B cell (primary cell): Measurements from ENCODE around the gene WNT9B. TPM values are rescaled to one million over a fixed set of nuclear protein-coding genes. Genes with fewer than 3 reads are reported as not detected.

Source experiments
- ATAC-seq: fragments of 200-7000 bp; cut with Tn5 transposase; one replicate; pipeline ENCODE4 v1.10.0; 2021; ENCODE audit warnings: low read depth, mild to moderate bottlenecking, moderate number of reproducible peaks, moderate library complexity
- CTCF ChIA-PET: fragments of 350-600 bp; sonication (Branson Sonifier 250); formaldehyde crosslinking; loops from one replicate; lab custom pipeline; 2021; ENCODE audit warnings: antibody characterized with exemption, inconsistent platforms; lab: Charles Lee
- POLR2A ChIA-PET: fragments of 350-600 bp; sonication (Branson Sonifier 250); formaldehyde crosslinking; loops from one replicate; lab custom pipeline; 2021; ENCODE audit warnings: antibody characterized with exemption; lab: Charles Lee
- DNase-seq: peaks from one replicate; pipeline ENCODE4 v3.0.0; 2013
- H2AFZ ChIP-seq: 2 replicates; pipeline ENCODE4 v1.6.1; 2012; ENCODE audit warnings: mild to moderate bottlenecking, low read depth, low read length; ENCODE audit not compliant: insufficient read depth, poor library complexity, severe bottlenecking
- H3K27ac ChIP-seq, 2 donors: 1 replicate in 1 of 2; 2 replicates in 1 of 2; pipeline ENCODE4 v1.5.1; 2012 to 2013; ENCODE audit warnings: low read length in 2 of 2, mild to moderate bottlenecking in 2 of 2, moderate library complexity in 1 of 2
- H3K27me3 ChIP-seq, 4 experiments: fragments of 200-600 bp in 1 of 4; sonication (generic) in 1 of 4; replicated peaks in 1 of 4; 1 replicate in 2 of 4; 2 replicates in 2 of 4; pipeline versions ENCODE4 v1.6.1 to v1.7.0; 2013 to 2016; ENCODE audit warnings: low read length in 3 of 4, mild to moderate bottlenecking in 2 of 4, mixed read lengths in 1 of 4, moderate library complexity in 1 of 4; ENCODE audit not compliant: insufficient read depth in 4 of 4, control insufficient read depth in 3 of 4; ENCODE audit errors: control extremely low read depth in 1 of 4
- H3K36me3 ChIP-seq, 2 experiments: replicated peaks in 1 of 2; 1 replicate in 1 of 2; 2 replicates in 1 of 2; pipeline versions ENCODE4 v1.6.1 to v1.7.1; 2013; ENCODE audit warnings: low read length in 1 of 2; ENCODE audit not compliant: insufficient read depth in 2 of 2, control insufficient read depth in 1 of 2; ENCODE audit errors: control extremely low read depth in 1 of 2, extremely low read depth in 1 of 2
- H3K4me1 ChIP-seq, 2 donors: fragments of 200-600 bp in 1 of 2; sonication (generic) in 1 of 2; 1 replicate in 1 of 2; 2 replicates in 1 of 2; pipeline versions ENCODE4 v1.5.1 to v1.6.1; 2013 to 2017; ENCODE audit warnings: low read length in 2 of 2; ENCODE audit not compliant: control insufficient read depth in 2 of 2, insufficient read depth in 2 of 2
- H3K4me2 ChIP-seq: replicated peaks from 2 replicates; pipeline ENCODE3; 2012; ENCODE audit warnings: mild to moderate bottlenecking, low read depth, low read length; ENCODE audit not compliant: poor library complexity, severe bottlenecking
- H3K4me3 ChIP-seq, 5 experiments: fragments of 200-600 bp in 1 of 5; sonication (generic) in 1 of 5; 1 replicate in 3 of 5; 2 replicates in 2 of 5; pipeline versions ENCODE4 v1.5.1 to v1.7.0; 2011 to 2016; ENCODE audit warnings: low read length in 4 of 5, mild to moderate bottlenecking in 4 of 5, low read depth in 2 of 5, control low read depth in 1 of 5, moderate library complexity in 1 of 5; ENCODE audit not compliant: insufficient read depth in 1 of 5; ENCODE audit errors: control extremely low read depth in 1 of 5, extremely low read depth in 1 of 5
- H3K79me2 ChIP-seq: fragments of 200-600 bp; sonication (generic); one replicate; pipeline ENCODE4 v1.6.0; 2016; ENCODE audit warnings: low read length; ENCODE audit not compliant: control insufficient read depth, insufficient read depth
- H3K9ac ChIP-seq: fragments of 200-600 bp; sonication (generic); 2 replicates; pipeline ENCODE4 v1.6.1; 2017; ENCODE audit warnings: mild to moderate bottlenecking, low read length, moderate library complexity
- H3K9me3 ChIP-seq, 3 donors: one replicate each; pipeline versions ENCODE4 v1.6.1 to v1.7.1; 2013; ENCODE audit warnings: low read length in 2 of 3; ENCODE audit not compliant: control insufficient read depth in 2 of 3, insufficient read depth in 1 of 3; ENCODE audit errors: control extremely low read depth in 1 of 3
- H4K20me1 ChIP-seq: 2 replicates; pipeline ENCODE4 v1.6.0; 2012; ENCODE audit warnings: mild to moderate bottlenecking, low read length; ENCODE audit not compliant: insufficient read depth, control insufficient read depth, poor library complexity, severe bottlenecking
- H3K27ac Mint-ChIP-seq: one replicate; pipeline ENCODE4 v1.8.0; 2021; ENCODE audit warnings: mixed read lengths
- H3K27me3 Mint-ChIP-seq: one replicate; pipeline ENCODE4 v1.8.0; 2021; ENCODE audit warnings: mixed read lengths
- H3K4me1 Mint-ChIP-seq: one replicate; pipeline ENCODE4 v1.8.0; 2021; ENCODE audit warnings: mixed read lengths
- H3K4me3 Mint-ChIP-seq: one replicate; pipeline ENCODE4 v1.8.0; 2021; ENCODE audit warnings: mixed read lengths
- H3K9me3 Mint-ChIP-seq: one replicate; pipeline ENCODE4 v1.8.0; 2022; ENCODE audit warnings: mixed read lengths; ENCODE audit not compliant: insufficient read depth
- EZH2 ChIP-seq: IDR thresholded peaks from 2 replicates; pipeline ENCODE4 v1.6.1; 2012; ENCODE audit warnings: borderline replicate concordance, low read depth, mild to moderate bottlenecking, moderate library complexity, low read length; ENCODE audit not compliant: insufficient read depth, poor library complexity, severe bottlenecking
- WGBS: methylation state at CpG from one replicate; pipeline ENCODE4 v1.1.5; 2013; ENCODE audit warnings: missing lambda C conversion rate; ENCODE audit not compliant: insufficient coverage; 5-methylcytosine and 5-hydroxymethylcytosine counted together
- intact Hi-C: fragments of 100-400 bp; cut with micrococcal nuclease; formaldehyde crosslinking; loops from one replicate; pipeline ENCODE4 v1.10.0; 2022
- polyA plus RNA-seq: library from polyadenylated mRNA; depleted of rRNA; stranded (reverse); fragments of >200 nt; gene quantifications from 2 replicates; pipeline ENCODE4 v1.2.3, GENCODE V29; 2012
- total RNA-seq, 2 donors: library from RNA; stranded (reverse); fragments of 120-200 nt in 1 of 2; gene quantifications; 1 replicate in 1 of 2; 2 replicates in 1 of 2; pipeline versions ENCODE4 v1.2.3 to v1.2.4, GENCODE V29; 2013 to 2022
- TF ChIP-seq, protein P1 (sequence below): fragments of 200-600 bp; IDR thresholded peaks from one replicate; pipeline ENCODE4 v1.8.0; 2022; ENCODE audit warnings: antibody characterized with exemption, mild to moderate bottlenecking

Gene WNT9B
- total and polyA plus RNA-seq, 2 donors (not counting 1 experiment from before 2014, with no cell fraction given), result not detected

DNA sequence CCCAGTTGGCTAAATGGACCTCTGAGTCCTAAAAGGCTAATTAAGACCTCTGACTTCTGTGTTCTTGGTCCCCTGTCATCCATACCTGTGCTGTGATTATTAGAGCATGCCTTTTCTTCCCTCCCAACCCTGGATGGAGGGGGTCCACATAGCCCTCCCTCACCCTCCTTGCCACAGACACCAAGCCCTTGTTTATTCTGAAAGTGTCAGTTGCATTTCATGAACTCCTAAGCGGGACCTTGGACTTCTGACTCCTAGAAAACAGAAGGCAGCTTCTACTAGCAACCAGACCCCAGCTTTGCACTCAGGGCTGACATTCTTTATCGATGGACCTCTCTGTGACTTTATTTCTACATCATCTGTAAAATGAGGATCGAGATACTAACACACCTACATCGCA, 38.1 kb downstream of the WNT9B start:
- Histone ChIP-seq H3K9me3 (no peaks in the 10 kb centered on the region), H3K79me2 (no peaks in the 10 kb centered on the region), H3K4me1 (no peaks in the 10 kb centered on the region), H3K4me3 (no peak overlapping the region), H3K36me3 (no peaks in the 10 kb centered on the region), H3K4me2 (no peak overlapping the region), H3K27me3 (peaks cover 0 to 21% (median 2%) of the 10 kb centered on the region in 4 experiments), H3K27ac (no peak overlapping the region), H4K20me1 (no peaks in the 10 kb centered on the region), H3K9ac (no peak overlapping the region), H2AFZ (no peak overlapping the region)
- H3K9me3 Mint-ChIP-seq, result no peaks in the 10 kb centered on the region
- ChIA-PET CTCF (no interaction called here), POLR2A (no interaction called here)
- no peak for ATAC-seq
- intact Hi-C loops, result no loop called here
- WGBS, result 97% methylated on average over 4 of the region's 4 CpGs
- peaks cover 50% of the 10 kb centered on the region for H3K27me3 Mint-ChIP-seq
- no peak overlapping the region for H3K4me3 Mint-ChIP-seq
- H3K4me1 Mint-ChIP-seq, result no peaks in the 10 kb centered on the region
- no peak for DNase-seq
- H3K27ac Mint-ChIP-seq, result no peak overlapping the region
- TF ChIP-seq, protein P1, sequence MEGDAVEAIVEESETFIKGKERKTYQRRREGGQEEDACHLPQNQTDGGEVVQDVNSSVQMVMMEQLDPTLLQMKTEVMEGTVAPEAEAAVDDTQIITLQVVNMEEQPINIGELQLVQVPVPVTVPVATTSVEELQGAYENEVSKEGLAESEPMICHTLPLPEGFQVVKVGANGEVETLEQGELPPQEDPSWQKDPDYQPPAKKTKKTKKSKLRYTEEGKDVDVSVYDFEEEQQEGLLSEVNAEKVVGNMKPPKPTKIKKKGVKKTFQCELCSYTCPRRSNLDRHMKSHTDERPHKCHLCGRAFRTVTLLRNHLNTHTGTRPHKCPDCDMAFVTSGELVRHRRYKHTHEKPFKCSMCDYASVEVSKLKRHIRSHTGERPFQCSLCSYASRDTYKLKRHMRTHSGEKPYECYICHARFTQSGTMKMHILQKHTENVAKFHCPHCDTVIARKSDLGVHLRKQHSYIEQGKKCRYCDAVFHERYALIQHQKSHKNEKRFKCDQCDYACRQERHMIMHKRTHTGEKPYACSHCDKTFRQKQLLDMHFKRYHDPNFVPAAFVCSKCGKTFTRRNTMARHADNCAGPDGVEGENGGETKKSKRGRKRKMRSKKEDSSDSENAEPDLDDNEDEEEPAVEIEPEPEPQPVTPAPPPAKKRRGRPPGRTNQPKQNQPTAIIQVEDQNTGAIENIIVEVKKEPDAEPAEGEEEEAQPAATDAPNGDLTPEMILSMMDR, result no peak
- TF ChIP-seq EZH2, result no peak

DNA sequence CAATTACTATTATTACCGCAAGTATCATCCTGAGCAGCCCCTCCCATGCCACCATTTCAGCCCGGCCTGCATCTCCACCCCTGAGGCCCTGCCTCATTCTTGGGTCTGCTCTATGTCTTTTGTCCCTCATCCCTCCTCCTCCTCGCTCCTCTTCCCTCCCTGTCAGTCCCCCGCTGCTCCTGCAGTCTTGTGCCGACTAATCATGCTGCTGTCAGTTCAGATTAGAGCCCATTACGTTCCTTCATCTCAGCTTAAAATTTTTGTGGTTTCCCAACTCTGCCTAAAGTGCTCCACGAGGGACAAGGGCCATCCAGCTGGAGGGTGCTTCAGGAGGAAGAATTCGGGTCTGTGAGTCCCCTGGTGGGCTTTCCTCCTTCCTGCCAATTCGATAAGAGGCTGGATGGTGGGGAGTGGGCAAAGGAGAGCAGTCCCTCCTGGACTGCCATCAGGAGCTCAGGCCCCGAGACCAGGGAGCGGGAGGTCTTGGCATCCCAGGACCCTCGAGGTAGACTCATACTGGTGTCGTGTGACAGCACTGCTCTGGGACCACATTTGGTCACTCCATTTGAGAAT, 38.7 kb downstream of the WNT9B start:
- intact Hi-C loops, result no loop called here
- peaks cover 51% of the 10 kb centered on the region for H3K27me3 Mint-ChIP-seq
- POLR2A ChIA-PET, result no interaction called here
- no peak overlapping the region for H3K27ac Mint-ChIP-seq
- Histone ChIP-seq H3K9me3 (no peaks in the 10 kb centered on the region), H3K27me3 (peaks cover 0 to 21% (median 3%) of the 10 kb centered on the region in 4 experiments), H4K20me1 (no peaks in the 10 kb centered on the region), H3K27ac (no peak overlapping the region), H3K36me3 (no peaks in the 10 kb centered on the region), H3K79me2 (no peaks in the 10 kb centered on the region), H2AFZ (no peak overlapping the region), H3K4me3 (no peak overlapping the region), H3K4me2 (no peak overlapping the region), H3K4me1 (no peaks in the 10 kb centered on the region), H3K9ac (no peak overlapping the region)
- no peaks in the 10 kb centered on the region for H3K9me3 Mint-ChIP-seq
- H3K4me3 Mint-ChIP-seq, result no peak overlapping the region
- CTCF ChIA-PET, result no interaction called here
- no peaks in the 10 kb centered on the region for H3K4me1 Mint-ChIP-seq
- no peak for DNase-seq
- WGBS, result 83% methylated on average over 12 of the region's 13 CpGs
- ATAC-seq, result no peak
- TF ChIP-seq, protein P1, result no peak
- TF ChIP-seq EZH2, result no peak
